Ovary (tissue), 3 donors: ENCODE measurements around the gene ZMYM5.

Source experiments
- CTCF ChIP-seq, 3 donors: fragments of 450-650 bp in 2 of 3; fragments of 200-600 bp in 1 of 3; IDR thresholded peaks; one replicate each; pipeline versions ENCODE4 v1.5.1 to v1.8.0; 2016 to 2022; ENCODE audit warnings: antibody characterized with exemption in 3 of 3, mild to moderate bottlenecking in 1 of 3
- EP300 ChIP-seq: sonication (generic); formaldehyde crosslinking; IDR thresholded peaks from one replicate; pipeline ENCODE4 v1.6.1; 2017; ENCODE audit warnings: antibody characterized with exemption
- POLR2A ChIP-seq: fragments of 450-650 bp; IDR thresholded peaks from one replicate; pipeline ENCODE4 v1.6.1; 2017; ENCODE audit warnings: antibody characterized with exemption, mild to moderate bottlenecking, moderate library complexity
- donor health status: DM: no; HTN: no; CAD: no.

- TF ChIP-seq CTCF (IDR thresholded peaks at IDR 0.05) (no peak), EP300 (no peak), POLR2A (no peak)
These were observed 57.7 kb downstream of the ZMYM5 start for GRCh38 chr13:19805765-19806164.
